IMR-90 (cell line): ENCODE data around the gene CD300C. TPM values are rescaled to one million over a fixed set of nuclear protein-coding genes. Genes with fewer than 3 reads are reported as not detected.

Experiments
- ATAC-seq: fragments of 200-7000 bp; cut with Tn5 transposase; 2 replicates; pipeline ENCODE4 v1.9.1; 2020; ENCODE audit warnings: low read depth, mild to moderate bottlenecking, moderate library complexity
- BruUV-seq: library from RNA; stranded (reverse); fragments of 400-500 nt; replicated peaks from 2 replicates; lab custom pipeline; 2021; lab: Mats Ljungman, UMichigan
- CTCF ChIA-PET: fragments of 300-600 bp; formaldehyde crosslinking; extraction: SDS; loops from one replicate; lab custom pipeline; 2021; ENCODE audit warnings: antibody characterized with exemption; lab: Yijun Ruan, JAX
- POLR2A ChIA-PET: fragments of 300-600 bp; sonication (Branson Sonifier 250); formaldehyde crosslinking; loops from one replicate; lab custom pipeline; 2022; ENCODE audit warnings: antibody characterized with exemption; ENCODE audit not compliant: unreplicated experiment; lab: Charles Lee
- DNase-seq: peaks from one replicate; pipeline ENCODE4 v3.0.0; 2013
- H2AFZ ChIP-seq: replicated peaks from 2 replicates; pipeline ENCODE3; 2013; ENCODE audit warnings: low read length, mild to moderate bottlenecking; ENCODE audit not compliant: poor library complexity
- H2AK5ac ChIP-seq: 2 replicates; pipeline ENCODE4 v1.6.1; 2013; ENCODE audit warnings: low read depth, low read length, inconsistent platforms
- H2AK9ac ChIP-seq: replicated peaks from 2 replicates; pipeline ENCODE3; 2013; ENCODE audit warnings: mild to moderate bottlenecking, low read depth, low read length, moderate library complexity; ENCODE audit not compliant: poor library complexity
- H2BK120ac ChIP-seq: 2 replicates; pipeline ENCODE4 v1.6.1; 2013; ENCODE audit warnings: low read depth, low read length, inconsistent platforms
- H2BK15ac ChIP-seq: 3 replicates; pipeline ENCODE4 v1.6.1; 2013; ENCODE audit warnings: low read depth, low read length, inconsistent platforms
- H2BK20ac ChIP-seq: 2 replicates; pipeline ENCODE4 v1.6.1; 2013; ENCODE audit warnings: low read depth, mild to moderate bottlenecking, inconsistent platforms, low read length, moderate library complexity
- H2BK5ac ChIP-seq: 2 replicates; pipeline ENCODE4 v1.6.1; 2013; ENCODE audit warnings: mild to moderate bottlenecking, low read depth, low read length, inconsistent platforms; ENCODE audit not compliant: poor library complexity, severe bottlenecking
- H3K14ac ChIP-seq: replicated peaks from 2 replicates; pipeline ENCODE4 v1.6.1; 2013; ENCODE audit warnings: low read depth, low read length, inconsistent platforms
- H3K18ac ChIP-seq: 2 replicates; pipeline ENCODE4 v1.6.1; 2013; ENCODE audit warnings: low read depth, low read length, control low read depth
- H3K23ac ChIP-seq: 2 replicates; pipeline ENCODE4 v1.6.1; 2013; ENCODE audit warnings: low read depth, low read length, inconsistent platforms
- H3K27ac ChIP-seq: 2 replicates; pipeline ENCODE4 v1.5.1; 2013; ENCODE audit warnings: mild to moderate bottlenecking, control low read depth, low read length; ENCODE audit not compliant: insufficient read depth
- H3K27me3 ChIP-seq: 2 replicates; pipeline ENCODE4 v1.6.1; 2013; ENCODE audit warnings: low read length; ENCODE audit not compliant: control insufficient read depth, insufficient read depth
- H3K36me3 ChIP-seq: 2 replicates; pipeline ENCODE4 v1.6.1; 2013; ENCODE audit warnings: low read length, mixed read lengths; ENCODE audit not compliant: control insufficient read depth, insufficient read depth
- H3K4ac ChIP-seq: 2 replicates; pipeline ENCODE4 v1.6.1; 2013; ENCODE audit warnings: low read depth, low read length, inconsistent platforms
- H3K4me1 ChIP-seq: 2 replicates; pipeline ENCODE4 v1.6.1; 2013; ENCODE audit warnings: low read length, mixed read lengths; ENCODE audit not compliant: control insufficient read depth, insufficient read depth
- H3K4me2 ChIP-seq: 2 replicates; pipeline ENCODE4 v1.6.1; 2013; ENCODE audit warnings: low read depth, mild to moderate bottlenecking, control low read depth, low read length, moderate library complexity
- H3K4me3 ChIP-seq: 2 replicates; pipeline ENCODE4 v1.5.1; 2013; ENCODE audit warnings: low read depth, mild to moderate bottlenecking, control low read depth, low read length, moderate library complexity; ENCODE audit not compliant: insufficient read depth
- H3K56ac ChIP-seq: 2 replicates; pipeline ENCODE4 v1.6.1; 2013; ENCODE audit warnings: low read length, inconsistent platforms; ENCODE audit not compliant: insufficient read depth; ENCODE audit errors: extremely low read depth
- H3K79me1 ChIP-seq, 2 experiments: 2 replicates each; pipeline ENCODE4 v1.6.1; 2013; ENCODE audit warnings: low read length in 2 of 2, inconsistent platforms in 1 of 2, low read depth in 1 of 2
- H3K9ac ChIP-seq: 2 replicates; pipeline ENCODE4 v1.6.1; 2013; ENCODE audit warnings: low read depth, low read length, control low read depth
- H3K9me1 ChIP-seq: 2 replicates; pipeline ENCODE4 v1.6.1; 2013; ENCODE audit warnings: low read length, inconsistent platforms; ENCODE audit not compliant: insufficient read depth
- H3K9me3 ChIP-seq: 2 replicates; pipeline ENCODE4 v1.6.1; 2013; ENCODE audit warnings: low read length; ENCODE audit not compliant: control insufficient read depth, insufficient read depth
- H4K20me1 ChIP-seq: 2 replicates; pipeline ENCODE4 v1.6.1; 2013; ENCODE audit warnings: low read length, inconsistent platforms; ENCODE audit not compliant: insufficient read depth
- H4K5ac ChIP-seq: 2 replicates; pipeline ENCODE4 v1.6.1; 2013; ENCODE audit warnings: mild to moderate bottlenecking, low read depth, low read length, control low read depth
- H4K8ac ChIP-seq, 2 experiments: 2 replicates each; pipeline ENCODE4 v1.6.1; 2013; ENCODE audit warnings: low read depth in 2 of 2, low read length in 2 of 2, control low read depth in 1 of 2, inconsistent platforms in 1 of 2
- H4K91ac ChIP-seq: 2 replicates; pipeline ENCODE4 v1.6.1; 2013; ENCODE audit warnings: low read depth, low read length, inconsistent platforms; ENCODE audit not compliant: insufficient read depth
- BHLHE40 ChIP-seq: fragments of 150-350 bp; IDR thresholded peaks from 2 replicates; pipeline ENCODE4 v1.6.1; 2016; ENCODE audit warnings: mild to moderate bottlenecking, low read depth, low read length
- CHD1 ChIP-seq: IDR thresholded peaks from 2 replicates; pipeline ENCODE4 v1.6.1; 2012; ENCODE audit warnings: low read depth, low read length, improper control_type of control experiment
- MXI1 ChIP-seq: IDR thresholded peaks from 2 replicates; pipeline ENCODE4 v1.6.1; 2012; ENCODE audit warnings: low read depth, mild to moderate bottlenecking, low read length, moderate library complexity, borderline replicate concordance
- RCOR1 ChIP-seq: IDR thresholded peaks from 2 replicates; pipeline ENCODE4 v1.6.1; 2012; ENCODE audit warnings: mild to moderate bottlenecking, low read length, improper control_type of control experiment; ENCODE audit not compliant: insufficient replicate concordance
- WGBS, 2 experiments: methylation state at CpG; one replicate each; pipeline versions ENCODE4 v1.1.5 to v1.1.7; 2013; ENCODE audit warnings: missing lambda C conversion rate in 2 of 2; ENCODE audit not compliant: insufficient read length in 1 of 2; ENCODE audit errors: extremely low coverage in 2 of 2; 5-methylcytosine and 5-hydroxymethylcytosine counted together
- dilution Hi-C: fragments of 300-500 bp; cut with HindIII; formaldehyde crosslinking; loops from one replicate; pipeline ENCODE4 v1.14.3; 2018; ENCODE audit warnings: low sequenced_read_pairs; ENCODE audit not compliant: unreplicated experiment
- in situ Hi-C: fragments of 300-500 bp; cut with MboI; formaldehyde crosslinking; loops from 3 replicates; pipeline ENCODE4 v1.14.3; 2019; ENCODE audit warnings: low sequenced_read_pairs, inconsistent platforms, mixed read lengths
- intact Hi-C: fragments of 100-400 bp; cut with micrococcal nuclease; formaldehyde crosslinking; loops from 2 replicates; pipeline ENCODE4 v1.10.0; 2022
- polyA plus RNA-seq, 3 experiments: library from polyadenylated mRNA; depleted of rRNA; stranded (reverse); fragments of >200 nt; gene quantifications; 2 replicates each; pipeline ENCODE4 v1.2.3, GENCODE V29; 2012; ENCODE audit warnings: low replicate concordance in 1 of 3
- total RNA-seq: library from RNA; depleted of rRNA; stranded (reverse); fragments of >200 nt; gene quantifications from 2 replicates; pipeline ENCODE4 v1.2.3, GENCODE V29; 2012
- TF ChIP-seq, protein P1 (sequence below): conservative IDR thresholded peaks from 2 replicates; pipeline ENCODE4 v1.5.1; 2012; ENCODE audit warnings: mild to moderate bottlenecking, low read depth, low read length, improper control_type of control experiment

Gene CD300C
- total and polyA plus RNA-seq, 2 of the 4 experiments (the other 2 are of a cell fraction) = not detected

DNA sequence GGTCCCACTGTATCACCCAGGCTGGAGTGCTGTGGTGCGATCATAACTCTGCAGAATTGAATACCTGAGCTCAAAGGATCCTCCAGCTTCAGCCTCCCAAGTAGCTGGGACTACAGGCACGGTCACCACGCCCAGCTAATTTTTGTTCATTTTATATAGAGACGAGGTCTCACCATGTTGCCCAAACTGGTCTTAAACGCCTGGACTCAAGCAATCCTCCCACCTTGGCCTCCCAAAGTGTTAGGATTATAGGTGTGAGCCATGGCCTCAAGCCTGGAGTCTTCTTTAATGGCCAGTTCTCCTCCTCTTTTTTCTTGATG is 15.1 kb downstream of the CD300C start:
- H3K18ac ChIP-seq = no peak overlapping the region
- H2AK5ac ChIP-seq = no peak overlapping the region
- ChIA-PET POLR2A (no interaction called here), CTCF (no interaction called here)
- no peak overlapping the region for H3K27ac ChIP-seq
- no peak overlapping the region for H2BK5ac ChIP-seq
- ATAC-seq = no peak
- no peak overlapping the region for H4K8ac ChIP-seq
- H3K4me3 ChIP-seq = no peak overlapping the region
- no peak for TF ChIP-seq CHD1
- no peak for TF ChIP-seq MXI1
- TF ChIP-seq, protein P1, sequence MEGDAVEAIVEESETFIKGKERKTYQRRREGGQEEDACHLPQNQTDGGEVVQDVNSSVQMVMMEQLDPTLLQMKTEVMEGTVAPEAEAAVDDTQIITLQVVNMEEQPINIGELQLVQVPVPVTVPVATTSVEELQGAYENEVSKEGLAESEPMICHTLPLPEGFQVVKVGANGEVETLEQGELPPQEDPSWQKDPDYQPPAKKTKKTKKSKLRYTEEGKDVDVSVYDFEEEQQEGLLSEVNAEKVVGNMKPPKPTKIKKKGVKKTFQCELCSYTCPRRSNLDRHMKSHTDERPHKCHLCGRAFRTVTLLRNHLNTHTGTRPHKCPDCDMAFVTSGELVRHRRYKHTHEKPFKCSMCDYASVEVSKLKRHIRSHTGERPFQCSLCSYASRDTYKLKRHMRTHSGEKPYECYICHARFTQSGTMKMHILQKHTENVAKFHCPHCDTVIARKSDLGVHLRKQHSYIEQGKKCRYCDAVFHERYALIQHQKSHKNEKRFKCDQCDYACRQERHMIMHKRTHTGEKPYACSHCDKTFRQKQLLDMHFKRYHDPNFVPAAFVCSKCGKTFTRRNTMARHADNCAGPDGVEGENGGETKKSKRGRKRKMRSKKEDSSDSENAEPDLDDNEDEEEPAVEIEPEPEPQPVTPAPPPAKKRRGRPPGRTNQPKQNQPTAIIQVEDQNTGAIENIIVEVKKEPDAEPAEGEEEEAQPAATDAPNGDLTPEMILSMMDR = no peak
- TF ChIP-seq RCOR1 = no peak
- TF ChIP-seq BHLHE40 = no peak
- dilution Hi-C loops (no loop called here), in situ Hi-C loops (no loop called here), intact Hi-C loops (no loop called here)
- H2BK15ac ChIP-seq = no peak overlapping the region
- H2BK120ac ChIP-seq = no peak overlapping the region
- no peaks in the 10 kb centered on the region for H3K9me1 ChIP-seq
- H3K56ac ChIP-seq = no peak overlapping the region
- no peak overlapping the region for H3K4me2 ChIP-seq
- H2AK9ac ChIP-seq = no peak overlapping the region
- no peaks in the 10 kb centered on the region for H3K79me1 ChIP-seq
- H3K14ac ChIP-seq = no peak overlapping the region
- peaks cover 32% of the 10 kb centered on the region for H3K9me3 ChIP-seq
- DNase-seq = no peak
- H3K4ac ChIP-seq = no peak overlapping the region
- no peak overlapping the region for H3K23ac ChIP-seq
- H3K9ac ChIP-seq = no peak overlapping the region
- 60% methylated on average over 1 of the region's 5 CpGs; no CpG with 5 or more reads in 1 of the 2 experiments for WGBS, 2 experiments
- H4K5ac ChIP-seq = no peak overlapping the region
- H3K27me3 ChIP-seq = no peaks in the 10 kb centered on the region
- no peak overlapping the region for H2BK20ac ChIP-seq
- no peaks in the 10 kb centered on the region for H4K20me1 ChIP-seq
- H2AFZ ChIP-seq = no peak overlapping the region
- BruUV-seq = no TSS peak
- no peaks in the 10 kb centered on the region for H3K4me1 ChIP-seq
- no peak overlapping the region for H4K91ac ChIP-seq
- no peaks in the 10 kb centered on the region for H3K36me3 ChIP-seq
